Heart left ventricle (tissue), 16 donors: Measurements from ENCODE around the gene CD59. TPM values are rescaled to one million over a fixed set of nuclear protein-coding genes. Genes with fewer than 3 reads are reported as not detected.
A peak's percentile ranks its signal among the peaks of the same experiment; 100 is the strongest.

Experiments
- ATAC-seq, 4 donors: fragments of 200-7000 bp; cut with Tn5 transposase; one replicate each; pipeline ENCODE4 v1.9.1; 2020 to 2022; ENCODE audit warnings: moderate library complexity in 4 of 4, mild to moderate bottlenecking in 3 of 4, moderate number of reproducible peaks in 1 of 4
- DNase-seq, 5 donors: peaks; one replicate each; pipeline ENCODE4 v3.0.0-alpha.2; 2020
- H3K27ac ChIP-seq, 12 donors: fragments of 200-600 bp; sonication (generic) in 4 of 12; one replicate each; pipeline versions ENCODE4 v1.5.0 to v1.8.0; 2016 to 2022; ENCODE audit warnings: mild to moderate bottlenecking in 2 of 12
- H3K27me3 ChIP-seq, 9 donors: fragments of 200-600 bp; sonication (generic) in 2 of 9; one replicate each; pipeline versions ENCODE4 v1.5.1 to v1.8.0; 2016 to 2022; ENCODE audit warnings: mild to moderate bottlenecking in 3 of 9
- H3K36me3 ChIP-seq, 9 donors: fragments of 200-600 bp; sonication (generic) in 2 of 9; one replicate each; pipeline versions ENCODE4 v1.5.0 to v1.8.0; 2018 to 2022; ENCODE audit warnings: mild to moderate bottlenecking in 2 of 9
- H3K4me1 ChIP-seq, 12 donors: fragments of 200-600 bp; sonication (generic) in 4 of 12; one replicate each; pipeline versions ENCODE4 v1.5.0 to v1.8.0; 2016 to 2022; ENCODE audit warnings: mild to moderate bottlenecking in 3 of 12
- H3K4me3 ChIP-seq, 12 donors: fragments of 200-600 bp; sonication (generic) in 4 of 12; one replicate each; pipeline versions ENCODE4 v1.5.0 to v1.8.0; 2017 to 2022; ENCODE audit warnings: mild to moderate bottlenecking in 9 of 12, moderate library complexity in 4 of 12
- H3K9me3 ChIP-seq, 12 donors: fragments of 200-600 bp; sonication (generic) in 4 of 12; one replicate each; pipeline versions ENCODE4 v1.5.0 to v1.8.0; 2016 to 2022; ENCODE audit warnings: mild to moderate bottlenecking in 1 of 12
- CTCF ChIP-seq, 12 donors: fragments of 200-600 bp; sonication (generic) in 4 of 12; IDR thresholded peaks; one replicate each; pipeline versions ENCODE4 v1.5.0 to v1.8.0; 2018 to 2022; ENCODE audit warnings: antibody characterized with exemption in 12 of 12, mild to moderate bottlenecking in 5 of 12
- POLR2A ChIP-seq, 2 donors: fragments of 450-650 bp; IDR thresholded peaks; one replicate each; pipeline ENCODE4 v1.6.1; 2017; ENCODE audit warnings: antibody characterized with exemption in 2 of 2, mild to moderate bottlenecking in 2 of 2, moderate library complexity in 2 of 2
- WGBS, 4 donors: extraction: QIAGEN DNeasy Blood & Tissue Kit in 2 of 4; methylation state at CpG; one replicate each; pipeline versions ENCODE4 v1.1.5 to v1.1.7; 2013 to 2018; 5-methylcytosine and 5-hydroxymethylcytosine counted together
- intact Hi-C, 10 donors: fragments of 100-400 bp; cut with DNase I; formaldehyde crosslinking; loops; one replicate each; pipeline versions ENCODE4 v1.11.1 to v1.14.2; 2022
- polyA plus RNA-seq, 2 donors: library from polyadenylated mRNA; stranded (reverse); fragments of 200-250 nt; gene quantifications; one replicate each; pipeline ENCODE4 v1.2.3, GENCODE V29; 2013
- total RNA-seq, 9 donors: library from RNA; depleted of rRNA in 2 of 9; stranded (reverse); fragments of >200 nt in 2 of 9; fragmentation: NEBNext Ultra II Directional in 3 of 9; extraction: Animal tissue kit (Norgen Biotek cat#: 25700) in 3 of 9; gene quantifications; one replicate each; pipeline versions ENCODE4 v1.1.0 to v1.2.4, GENCODE V29; 2016 to 2023
- donor health status: ischemic (EF 13 %, LVEDD 7.1; RV severe dilation, severe dysfunction).
- donor health status: healthy with polysubstance abuse.
- donor health status: DM: no; HTN: yes; CAD: no.
- donor health status: DM: no; HTN: no; CAD: no.
- donor health status: ischemic (EF 25% LVEDD 6.9; RV normal size, moderate dysfunction).
- donor health status: ischemic (EF 25% LVEDD 5.7; RV mildly dilated, moderate dysfunction).
- donor health status: healthy.
- donor health status: DM: yes; HTN: yes; CAD: no.
- donor health status: ischemic (EF 35%, LVEDD 5.7; RV mildly dilated, moderate dysfunction).
- donor health status: nonischemic (EF 11% LVEDD 7.7; RV severe dilation, severe dysfunction).
- donor health status: DM: yes; HTN: yes; CAD: no.
- donor health status: PGD.
- donor health status: ischemic (EF 29% LVEDD 5.4; RV normal size, mild dysfunction).
- donor health status: nonischemic (EF 23%, LVEDD 6.1; RV moderate dilation, normal function).

CD59 gene
- total and polyA plus RNA-seq, 11 donors, result 133 to 1,434 (median 930) TPM

GRCh38 chr11:33741806-33742205 is 5.6 kb upstream of the CD59 start:
- H3K27ac ChIP-seq, result peak overlapping the region in 1 of 12 donors; percentile 58
- peaks cover 0 to 31% (median 12%) of the 10 kb centered on the region in 12 donors for H3K4me1 ChIP-seq
- WGBS, 4 donors, result 86 to 93% (median 88%) methylated on average over 7 of the region's 7 CpGs
- no peak overlapping the region for H3K4me3 ChIP-seq
- H3K36me3 ChIP-seq, result peaks cover 0 to 48% (median 26%) of the 10 kb centered on the region in 9 donors
- H3K27me3 ChIP-seq, result no peaks in the 10 kb centered on the region
- TF ChIP-seq POLR2A (IDR thresholded peaks at IDR 0.05), result no peak
- no peak for TF ChIP-seq CTCF (IDR thresholded peaks at IDR 0.05)
- intact Hi-C loops, result loop anchor here in 9 of 10 donors (1.0 to 10.0 kb wide), 9 partner anchors 50 to 577 kb away; partner anchors contain the start of gene CSTF3 (in 2 of the 9)
- H3K9me3 ChIP-seq, result no peaks in the 10 kb centered on the region
- ATAC-seq (no peak), DNase-seq (no peak)

GRCh38 chr11:33737362-33737821 is 1.2 kb upstream of the CD59 start:
- peaks cover 2 to 40% (median 30%) of the 10 kb centered on the region in 12 donors for H3K4me1 ChIP-seq
- peak overlapping the region; percentile 93 to 100 (median 98) for H3K27ac ChIP-seq
- DNase-seq (no peak), ATAC-seq (no peak)
- intact Hi-C loops, result loop anchor here in 8 of 10 donors (2.0 to 5.0 kb wide), 5 partner anchors 35 to 480 kb away; partner anchors contain the start of genes C11orf91 (in 5 of the 8) and HIPK3 (in 2 of the 8)
- peaks cover 0 to 23% (median 18%) of the 10 kb centered on the region in 9 donors for H3K36me3 ChIP-seq
- no peaks in the 10 kb centered on the region for H3K27me3 ChIP-seq
- WGBS, 4 donors, result 46 to 57% (median 50%) methylated on average over 3 of the region's 3 CpGs
- TF ChIP-seq POLR2A (IDR thresholded peaks at IDR 0.05) (no peak), CTCF (IDR thresholded peaks at IDR 0.05) (no peak)
- no peak overlapping the region for H3K4me3 ChIP-seq
- no peaks in the 10 kb centered on the region for H3K9me3 ChIP-seq

GRCh38 chr11:33735271-33736147 is 714 bp downstream of the CD59 start:
- intact Hi-C loops, result loop anchor here in 8 of 10 donors (1.0 to 5.0 kb wide), 7 partner anchors 12 to 478 kb away; partner anchors contain the start of genes C11orf91 (in 6 of the 8) and HIPK3 (in 2 of the 8)
- H3K36me3 ChIP-seq, result peaks cover 0 to 19% (median 11%) of the 10 kb centered on the region in 9 donors
- DNase-seq, result peak in 4 of 5 donors; percentile 45 to 72 (median 52)
- ATAC-seq, result peak in 3 of 4 donors; percentile 6 to 28 (median 21)
- H3K4me1 ChIP-seq, result peaks cover 4 to 59% (median 48%) of the 10 kb centered on the region in 12 donors
- H3K27me3 ChIP-seq, result no peaks in the 10 kb centered on the region
- no peak for TF ChIP-seq POLR2A (IDR thresholded peaks at IDR 0.05)
- peak in 2 of 12 donors; percentile 10 to 25 for TF ChIP-seq CTCF (IDR thresholded peaks at IDR 0.05)
- H3K27ac ChIP-seq, result peak overlapping the region; percentile 93 to 100 (median 98)
- no peaks in the 10 kb centered on the region for H3K9me3 ChIP-seq
- WGBS, 4 donors, result 2 to 9% (median 3%) methylated on average over 34 to 53 of the region's 53 CpGs
- H3K4me3 ChIP-seq, result peak overlapping the region; percentile 75 to 98 (median 92)
